Mononuclear cell (primary cell): ENCODE data around the gene CDCA5. TPM values are rescaled to one million over a fixed set of nuclear protein-coding genes. Genes with fewer than 3 reads are reported as not detected.

Experiments used
- H3K27me3 ChIP-seq: 2 replicates; pipeline ENCODE4 v1.6.0; 2011; ENCODE audit warnings: low read length, control low read depth; ENCODE audit not compliant: insufficient read depth
- H3K4me1 ChIP-seq: 2 replicates; pipeline ENCODE4 v1.5.1; 2011; ENCODE audit warnings: mild to moderate bottlenecking, low read length, control low read depth; ENCODE audit not compliant: insufficient read depth
- H3K4me3 ChIP-seq: 2 replicates; pipeline ENCODE4 v1.5.1; 2011; ENCODE audit warnings: mild to moderate bottlenecking, low read length, moderate library complexity
- H3K9me3 ChIP-seq: 2 replicates; pipeline ENCODE4 v1.5.1; 2011; ENCODE audit warnings: low read depth, mild to moderate bottlenecking, control low read depth, low read length
- total RNA-seq: library from RNA; depleted of rRNA; stranded (reverse); fragments of >200 nt; gene quantifications from one replicate; pipeline ENCODE4 v1.2.3, GENCODE V29; 2012

CDCA5 gene, protein sequence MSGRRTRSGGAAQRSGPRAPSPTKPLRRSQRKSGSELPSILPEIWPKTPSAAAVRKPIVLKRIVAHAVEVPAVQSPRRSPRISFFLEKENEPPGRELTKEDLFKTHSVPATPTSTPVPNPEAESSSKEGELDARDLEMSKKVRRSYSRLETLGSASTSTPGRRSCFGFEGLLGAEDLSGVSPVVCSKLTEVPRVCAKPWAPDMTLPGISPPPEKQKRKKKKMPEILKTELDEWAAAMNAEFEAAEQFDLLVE
- not detected for total RNA-seq

DNA sequence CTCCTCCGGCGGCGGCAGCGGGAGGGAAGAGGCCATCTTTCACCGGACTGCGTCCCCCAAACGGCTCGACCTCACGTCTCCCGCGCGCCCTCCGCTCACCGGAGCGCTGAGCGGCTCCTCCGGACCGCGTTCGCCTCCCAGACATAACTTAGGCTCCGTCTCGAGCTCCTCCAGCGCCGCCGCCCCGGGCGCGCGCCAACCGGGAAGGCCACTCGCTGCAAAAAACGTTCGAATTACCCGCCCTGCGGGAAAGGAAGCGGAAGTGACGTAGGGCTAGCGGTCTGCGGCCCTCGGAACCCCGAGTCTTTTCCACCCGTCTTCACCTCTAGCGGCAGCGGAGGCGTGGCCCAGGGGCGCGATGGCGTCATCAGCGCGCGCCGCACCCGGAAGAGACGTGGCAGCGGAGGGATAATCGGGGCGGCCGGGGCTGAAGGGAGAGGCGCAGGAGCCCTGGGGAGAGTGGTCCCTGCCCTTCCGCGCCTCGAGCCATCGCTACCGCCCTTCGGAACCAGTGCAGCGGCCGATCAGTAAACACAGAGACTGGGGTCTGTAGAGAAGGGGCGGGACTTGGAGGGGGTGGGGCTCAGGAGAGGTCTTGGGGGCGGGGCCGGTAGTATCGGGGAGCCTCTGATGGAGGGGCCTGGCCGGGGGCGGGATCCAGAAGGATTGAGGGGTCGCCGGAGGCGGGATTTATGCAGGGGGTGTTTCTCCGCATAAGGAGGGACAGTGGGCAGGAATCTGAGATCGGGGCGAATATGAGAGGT is at the start of gene CDCA5, which contains the start of gene ZFPL1:
CDCA5 (minus strand) TSS at position 207 of the 764 bp plus-strand sequence; CDS start at position 145, 62 bp downstream.
ZFPL1 (plus strand) TSS at position 389 of the 764 bp plus-strand sequence. CDS start 477 bp downstream, outside the sequence.
- no peaks in the 10 kb centered on the region for H3K9me3 ChIP-seq
- peak within 1 kb of the TSS; percentile 43 for H3K4me3 ChIP-seq
- no peaks in the 10 kb centered on the region for H3K27me3 ChIP-seq
- H3K4me1 ChIP-seq: peaks cover 35% of the 10 kb centered on the region

DNA sequence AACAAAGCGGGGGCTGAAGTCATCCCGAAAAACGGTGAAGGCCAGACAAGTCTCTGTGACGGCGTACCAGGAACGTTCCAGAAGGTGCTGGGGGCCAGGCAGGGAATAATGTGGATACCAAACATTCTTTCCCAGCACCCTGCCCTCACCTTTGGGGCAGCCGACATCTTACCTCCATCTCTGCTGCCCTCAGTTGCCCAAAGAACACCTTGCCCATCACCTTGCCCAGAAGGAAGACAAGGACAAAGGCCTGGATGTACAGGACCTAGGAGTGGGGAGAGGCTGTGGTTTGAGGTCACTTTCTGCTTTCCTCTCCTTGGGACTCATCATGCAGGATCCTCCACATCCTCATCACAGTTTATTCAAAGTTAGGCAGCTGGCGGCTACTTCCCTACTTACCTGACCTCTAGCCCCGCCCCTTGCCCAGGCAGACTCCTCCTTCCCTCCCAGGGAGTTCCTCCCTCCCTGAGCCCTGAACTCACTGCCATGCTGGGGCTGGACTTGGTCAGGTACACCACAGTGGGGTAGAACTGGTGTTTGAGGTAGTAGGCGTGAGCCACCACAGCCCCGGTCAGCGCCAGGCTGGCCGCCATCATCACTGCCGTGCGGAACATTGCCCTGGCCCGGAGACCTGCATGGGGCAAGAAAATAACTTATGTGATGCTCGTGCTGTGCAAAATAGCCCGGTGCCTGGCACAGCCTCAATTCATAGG is 49.3 kb upstream of the CDCA5 start:
- peaks cover 48% of the 10 kb centered on the region for H3K4me1 ChIP-seq
- peak overlapping the region; percentile 71 for H3K4me3 ChIP-seq
- H3K9me3 ChIP-seq: no peaks in the 10 kb centered on the region
- no peaks in the 10 kb centered on the region for H3K27me3 ChIP-seq

DNA sequence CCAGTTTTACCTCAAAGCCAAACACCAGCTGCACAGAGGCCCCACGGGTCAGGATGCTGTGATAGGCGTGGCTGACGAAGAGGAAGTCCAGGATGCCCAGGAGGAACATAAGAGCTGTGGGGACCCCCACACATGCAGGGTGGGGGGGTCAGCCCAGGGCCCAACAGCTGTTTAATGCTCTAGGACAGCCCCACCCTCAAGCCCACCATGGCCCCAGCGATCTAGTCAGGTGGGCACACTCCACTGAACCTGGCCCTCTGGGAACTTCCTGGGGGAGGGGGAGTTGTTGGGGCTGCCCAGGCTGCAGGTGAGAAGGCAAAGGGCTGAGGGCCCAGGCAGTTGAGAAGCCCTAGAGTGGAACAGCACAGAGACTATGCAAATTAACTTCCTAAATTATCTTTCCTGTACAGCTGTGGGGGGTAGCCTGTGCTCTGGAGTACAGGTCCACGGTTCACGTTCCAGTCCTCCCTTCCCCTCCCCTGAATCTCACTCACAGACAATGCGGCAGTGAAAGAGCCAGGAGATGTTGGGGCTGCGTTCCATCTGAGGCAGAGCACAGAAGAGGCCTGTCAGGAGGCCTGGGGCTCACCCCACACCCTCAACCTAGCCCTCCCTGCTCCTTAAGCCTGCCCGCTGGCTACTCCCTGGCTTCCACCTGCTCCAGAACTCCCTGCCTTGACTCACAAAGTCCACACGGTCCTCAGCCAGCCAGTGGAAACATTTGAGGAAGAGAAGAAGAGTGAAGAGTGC is 48.6 kb upstream of the CDCA5 start:
- Histone ChIP-seq H3K4me3 (peak overlapping the region; percentile 71), H3K4me1 (peaks cover 47% of the 10 kb centered on the region), H3K9me3 (no peaks in the 10 kb centered on the region), H3K27me3 (no peaks in the 10 kb centered on the region)

DNA sequence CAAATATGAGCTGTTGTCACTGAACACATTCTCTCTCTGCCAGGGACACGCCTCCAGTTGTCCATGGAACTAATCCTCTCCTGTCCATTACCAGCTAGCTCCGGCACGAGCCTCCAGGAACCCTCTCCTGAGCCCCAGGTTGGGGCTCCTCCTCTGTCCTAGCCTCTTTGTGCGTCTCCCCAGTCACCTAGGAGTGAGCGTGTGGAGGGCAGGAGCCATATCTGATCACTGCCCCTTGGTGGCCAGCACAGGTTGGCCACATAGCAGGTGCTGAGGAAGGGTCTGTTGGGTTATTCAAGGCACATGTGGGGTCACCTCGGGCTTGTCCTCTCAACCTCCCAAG is 48.0 kb upstream of the CDCA5 start:
- Histone ChIP-seq H3K4me3 (no peak overlapping the region), H3K4me1 (peaks cover 44% of the 10 kb centered on the region), H3K27me3 (no peaks in the 10 kb centered on the region), H3K9me3 (no peaks in the 10 kb centered on the region)

DNA sequence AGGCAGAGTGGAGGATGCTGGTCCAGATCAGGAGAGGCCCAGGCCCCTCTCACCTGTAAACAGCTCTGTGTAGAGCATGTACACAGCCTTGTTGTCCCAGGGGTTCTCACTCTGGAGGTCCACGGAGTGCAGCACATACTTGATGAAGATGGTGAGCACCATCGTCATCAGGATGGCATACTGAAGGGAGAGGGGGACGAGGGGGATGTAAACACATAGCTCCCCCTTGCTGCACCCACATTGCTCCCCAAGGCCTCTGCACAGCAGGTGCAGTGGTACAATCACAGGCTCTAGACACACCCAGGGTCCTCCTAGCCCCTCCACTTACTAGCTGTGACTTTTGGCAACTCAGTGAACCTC is 47.6 kb upstream of the CDCA5 start:
- no peaks in the 10 kb centered on the region for H3K9me3 ChIP-seq
- H3K27me3 ChIP-seq: no peaks in the 10 kb centered on the region
- peaks cover 44% of the 10 kb centered on the region for H3K4me1 ChIP-seq
- no peak overlapping the region for H3K4me3 ChIP-seq

DNA sequence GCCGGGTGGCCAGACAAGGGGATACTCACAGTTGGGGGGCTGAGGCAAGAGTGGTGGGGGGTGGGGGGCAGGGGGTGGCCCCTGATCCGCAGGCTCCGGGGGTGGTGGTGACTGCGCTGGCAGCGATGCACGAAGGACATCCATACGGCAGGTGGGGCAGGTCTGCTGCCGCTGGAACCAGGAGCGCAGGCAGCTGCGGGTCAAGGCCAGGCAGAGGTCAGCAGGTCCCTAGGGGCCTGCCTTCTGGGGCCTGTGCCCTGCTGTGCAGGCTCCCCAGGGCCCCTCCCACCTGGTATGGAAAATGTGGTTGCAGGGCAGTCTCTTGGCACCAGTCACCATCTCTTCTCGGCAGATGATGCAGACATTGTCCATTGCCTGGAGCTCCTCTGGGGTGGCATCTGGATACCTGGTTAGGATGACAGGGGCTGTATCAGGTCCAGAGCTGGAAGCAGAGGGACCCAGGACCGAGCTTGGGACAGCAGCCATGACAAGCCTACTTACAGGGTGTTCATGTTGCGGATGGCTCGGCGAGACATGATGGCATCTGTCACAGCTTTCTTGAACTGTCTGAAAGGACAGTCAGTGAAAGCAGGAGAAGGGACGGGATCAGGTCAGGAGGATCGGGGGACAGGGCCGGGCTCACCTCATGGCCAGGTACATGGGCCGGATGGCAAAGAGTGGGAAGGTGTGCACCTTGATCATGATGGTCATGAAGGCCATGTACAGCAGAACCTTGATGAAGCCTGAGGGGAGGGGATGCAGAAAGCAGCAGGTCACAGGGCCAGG is 47.0 kb upstream of the CDCA5 start:
- Histone ChIP-seq H3K4me1 (peaks cover 41% of the 10 kb centered on the region), H3K27me3 (no peaks in the 10 kb centered on the region), H3K9me3 (no peaks in the 10 kb centered on the region), H3K4me3 (no peak overlapping the region)

DNA sequence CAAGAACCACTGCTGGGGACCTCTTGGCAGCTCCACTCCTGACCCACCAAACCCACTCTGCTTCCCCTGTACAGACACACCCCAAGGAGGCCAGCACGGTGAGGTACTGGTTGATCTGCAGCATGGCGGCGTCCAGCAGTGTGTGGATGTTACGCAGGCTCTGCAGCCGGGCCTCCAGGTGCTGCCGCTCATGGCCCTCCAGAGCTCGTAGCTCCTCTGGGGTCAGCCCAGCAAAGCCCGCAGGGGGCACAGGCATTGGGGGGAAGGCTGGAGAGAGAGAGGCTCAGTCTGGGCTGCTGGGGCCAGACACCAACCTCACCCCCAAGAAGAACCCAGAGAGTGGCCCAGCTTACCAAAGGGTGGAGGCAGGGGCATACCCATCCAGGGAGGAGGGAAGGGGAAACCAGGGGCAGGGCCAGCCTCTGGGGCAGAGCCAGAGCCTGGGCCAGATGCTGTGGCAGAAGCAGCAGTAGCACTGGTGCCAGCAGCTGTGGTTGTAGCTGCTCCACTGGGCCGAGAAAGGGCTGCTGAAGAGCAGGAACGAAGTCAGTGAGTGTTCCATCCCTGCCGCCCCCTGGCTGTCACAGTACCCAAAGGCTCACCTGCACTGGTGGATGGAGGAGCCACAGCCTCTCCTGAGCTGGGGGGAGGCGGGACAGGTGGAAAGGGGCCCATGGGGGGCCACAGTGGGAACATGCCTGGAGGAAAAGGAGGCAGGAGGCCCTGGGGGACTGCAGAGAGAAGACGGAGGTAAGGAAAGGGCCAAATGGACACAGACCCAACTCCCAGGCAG is 46.0 kb upstream of the CDCA5 start:
- H3K4me3 ChIP-seq: no peak overlapping the region
- H3K27me3 ChIP-seq: no peaks in the 10 kb centered on the region
- peaks cover 32% of the 10 kb centered on the region for H3K4me1 ChIP-seq
- no peaks in the 10 kb centered on the region for H3K9me3 ChIP-seq

DNA sequence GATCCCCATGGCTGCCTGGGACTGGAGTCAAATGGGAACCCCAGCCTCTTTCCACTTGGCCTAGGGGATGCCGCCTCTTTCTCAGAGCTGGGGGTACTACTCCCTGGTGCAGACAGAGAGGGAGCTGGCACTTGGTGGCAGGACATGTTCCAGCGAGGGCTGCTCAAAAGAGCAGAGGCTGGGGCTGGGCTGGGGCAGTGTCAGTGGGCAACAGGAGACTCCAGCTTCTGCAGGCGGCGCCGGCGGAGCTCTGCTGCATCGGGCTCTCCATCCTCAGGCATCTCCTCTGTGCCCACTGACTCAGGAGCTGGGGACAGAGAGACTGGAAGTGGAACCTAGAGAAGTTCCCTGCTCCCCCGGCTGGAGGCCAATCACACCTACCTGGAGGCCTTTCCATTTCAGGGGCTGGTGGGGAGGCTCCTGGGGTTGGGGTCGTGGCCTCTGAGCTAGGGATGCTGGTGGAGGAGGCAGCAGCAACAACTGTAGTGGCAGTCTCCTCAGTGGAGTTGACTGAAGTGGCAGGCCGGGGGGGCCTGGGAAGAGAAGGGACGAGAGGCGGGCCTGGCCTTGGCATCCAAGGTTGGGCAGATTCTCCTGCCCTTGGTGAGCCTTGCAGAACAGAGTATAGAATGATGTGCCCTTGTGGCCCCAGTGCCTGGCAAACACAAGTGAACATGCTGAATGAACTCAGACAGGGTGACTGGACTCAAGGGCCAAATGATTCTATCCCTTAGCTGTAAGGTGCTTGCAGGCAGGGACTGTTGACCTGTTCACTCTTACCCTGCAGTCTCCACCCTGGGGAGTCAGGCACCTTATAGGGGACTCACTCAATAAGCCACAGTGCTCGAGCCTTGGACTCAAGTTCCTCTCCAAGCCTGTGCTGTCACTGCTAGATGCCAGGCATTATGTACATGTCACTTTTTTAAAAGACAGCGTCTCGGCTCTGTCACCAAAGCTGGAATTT is 44.6 kb upstream of the CDCA5 start:
- Histone ChIP-seq H3K4me1 (peaks cover 33% of the 10 kb centered on the region), H3K9me3 (no peaks in the 10 kb centered on the region)

DNA sequence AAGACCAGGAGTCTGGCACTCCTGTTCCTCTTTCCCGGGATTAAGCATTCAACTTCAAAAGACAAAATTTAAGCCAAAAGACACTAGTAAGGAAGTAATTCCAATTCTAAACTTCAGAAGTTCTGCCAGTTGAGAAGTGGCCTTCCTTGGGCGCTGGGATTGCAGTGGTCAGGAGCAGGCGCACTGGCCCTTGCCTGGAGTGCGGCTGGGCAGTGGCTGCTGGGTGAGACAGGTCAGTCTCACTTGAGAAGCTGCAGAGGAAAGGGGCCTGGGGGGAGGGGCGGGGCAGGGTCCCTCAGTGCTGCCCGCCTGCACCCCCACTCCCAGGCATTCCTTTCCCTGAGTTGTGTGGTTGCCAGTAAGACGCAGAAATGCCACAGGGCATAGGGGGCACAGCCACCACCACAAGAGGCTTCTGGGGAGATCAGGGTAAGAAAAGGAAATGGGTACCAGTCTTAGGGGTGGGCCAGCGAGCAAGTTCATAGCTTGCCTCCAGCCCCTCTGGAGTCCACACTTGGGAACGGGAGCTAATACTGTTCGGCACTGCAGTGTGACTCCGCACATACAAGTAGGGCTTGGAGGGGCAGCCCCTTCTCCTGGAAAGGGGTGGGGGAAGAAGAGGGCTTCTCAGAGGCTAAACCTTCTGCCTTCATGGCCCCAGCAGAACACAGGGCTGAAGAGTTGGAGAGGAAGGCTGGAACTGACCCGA is 43.8 kb upstream of the CDCA5 start:
- Histone ChIP-seq H3K4me1 (peaks cover 33% of the 10 kb centered on the region), H3K9me3 (no peaks in the 10 kb centered on the region), H3K27me3 (no peaks in the 10 kb centered on the region), H3K4me3 (no peak overlapping the region)

More for the DNA sequence above, 44.6 kb upstream of the CDCA5 start:
- Histone ChIP-seq H3K4me3 (no peak overlapping the region), H3K27me3 (no peaks in the 10 kb centered on the region)

DNA sequence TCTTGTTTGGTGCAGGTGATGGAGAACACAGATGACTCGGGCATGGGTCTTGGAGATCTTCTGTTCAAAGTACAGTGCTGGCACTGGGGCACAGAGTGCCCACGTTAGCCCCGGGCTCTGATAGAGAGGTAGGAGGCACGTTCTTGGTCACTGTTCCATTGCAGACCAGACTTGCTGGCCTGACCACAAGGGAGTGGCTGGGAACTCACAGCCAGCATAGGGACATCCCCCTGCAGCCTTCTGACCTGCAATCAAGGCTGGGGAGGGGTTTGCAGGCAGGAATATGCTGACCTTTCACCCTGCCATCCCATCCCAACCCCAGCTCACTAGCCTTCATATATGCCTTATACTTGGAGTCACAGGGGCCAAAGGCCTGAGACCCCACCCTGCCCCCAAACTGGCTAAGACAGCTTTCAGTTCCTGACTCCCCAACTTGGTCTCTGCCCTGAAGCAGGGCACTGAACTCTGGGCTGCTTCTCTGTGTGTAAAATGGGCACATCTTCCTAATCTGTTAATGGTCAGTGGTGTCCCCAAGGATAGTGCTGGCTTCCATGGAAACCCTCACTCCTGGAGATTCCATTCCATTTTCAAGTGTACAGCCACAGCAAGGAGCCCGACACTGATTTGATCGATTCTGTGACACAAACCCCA is 42.9 kb upstream of the CDCA5 start:
- H3K4me3 ChIP-seq: no peak overlapping the region
- H3K4me1 ChIP-seq: peaks cover 26% of the 10 kb centered on the region
- no peaks in the 10 kb centered on the region for H3K9me3 ChIP-seq
- H3K27me3 ChIP-seq: no peaks in the 10 kb centered on the region

DNA sequence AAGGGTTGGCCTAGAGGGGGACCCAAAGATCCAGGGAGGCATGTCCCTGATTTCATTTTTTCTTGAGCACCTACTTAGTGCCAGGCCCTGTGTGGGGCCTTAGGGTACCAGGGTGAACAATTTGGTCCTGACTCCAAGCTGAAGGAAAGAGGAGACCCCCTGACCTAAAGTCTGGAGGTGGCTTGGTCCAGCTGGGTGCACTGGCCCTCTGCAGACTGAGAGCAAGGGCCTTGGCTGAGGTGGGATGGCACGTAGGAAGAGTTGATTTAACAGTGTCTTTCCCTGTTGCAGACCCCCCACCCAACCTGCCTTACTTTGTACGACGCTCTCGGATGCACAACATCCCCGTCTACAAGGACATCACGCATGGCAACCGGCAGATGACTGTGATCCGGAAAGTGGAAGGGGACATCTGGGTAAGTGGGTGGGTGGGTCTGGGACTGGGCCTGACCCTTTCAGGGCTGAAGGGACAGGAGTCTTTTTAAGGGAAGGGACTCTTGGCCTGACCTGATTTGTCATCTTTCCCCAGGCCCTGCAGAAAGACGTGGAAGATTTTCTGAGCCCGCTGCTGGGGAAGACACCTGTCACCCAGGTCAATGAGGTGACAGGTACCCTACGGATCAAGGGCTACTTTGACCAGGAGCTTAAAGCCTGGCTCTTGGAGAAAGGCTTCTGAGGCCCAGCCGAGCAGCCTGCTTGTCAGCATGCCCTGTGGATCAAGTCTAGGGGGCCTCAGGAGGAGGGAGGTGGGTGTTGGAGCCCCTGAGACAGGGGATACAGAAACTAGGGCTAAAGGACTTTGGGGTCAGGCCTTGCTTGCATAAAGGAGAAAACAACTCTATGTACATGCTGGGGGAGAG is 41.6 kb upstream of the CDCA5 start:
- no peak overlapping the region for H3K4me3 ChIP-seq
- peaks cover 28% of the 10 kb centered on the region for H3K4me1 ChIP-seq
- no peaks in the 10 kb centered on the region for H3K9me3 ChIP-seq
- H3K27me3 ChIP-seq: no peaks in the 10 kb centered on the region
